GM04503 (cell line): ENCODE data around the gene COL26A1.
"Not testable (repeated sequence)": the region's sequence is repeated elsewhere in the genome, so short reads cannot be mapped to it uniquely, and the experiment has no call there.

Experiments used
- DNase-seq: peaks from one replicate; pipeline ENCODE4 v3.0.0-alpha.2; 2012; ENCODE audit warnings: low read depth

COL26A1 gene

GRCh38 chr7:101402835-101403234 lies 40.2 kb downstream of the COL26A1 start:
- no peak for DNase-seq

DNA sequence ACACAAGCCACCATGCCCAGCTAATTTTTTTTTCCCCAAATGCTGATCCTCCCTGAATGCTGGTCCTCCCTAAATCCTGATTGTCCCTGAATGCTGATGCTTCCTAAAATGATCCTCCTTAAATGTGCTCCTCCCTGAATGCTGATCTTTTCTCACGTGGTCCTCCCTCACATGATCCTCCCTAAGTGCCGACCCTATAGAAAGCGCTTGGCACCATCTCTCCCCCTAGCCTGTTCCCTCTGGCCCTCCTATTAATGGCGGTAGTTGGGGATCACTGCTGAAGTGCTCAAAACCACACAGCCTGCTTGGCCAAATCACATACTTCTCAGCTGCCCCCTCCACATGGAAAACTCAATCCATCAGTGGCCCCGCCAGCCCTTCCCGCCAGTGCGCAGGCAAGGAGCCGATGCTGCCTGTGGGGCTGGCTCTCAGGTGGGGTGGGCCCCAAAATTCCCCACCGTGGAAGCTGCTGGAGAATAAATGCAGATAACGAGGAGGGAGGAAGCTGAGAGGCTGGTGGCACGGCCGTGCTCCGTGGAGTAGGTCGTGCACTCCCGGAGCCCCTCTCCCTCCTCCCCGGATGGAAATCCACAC lies 42.9 kb downstream of the COL26A1 start:
- DNase-seq: no peak

GRCh38 chr7:101410743-101411507 lies 48.2 kb downstream of the COL26A1 start:
- no peak for DNase-seq

DNA sequence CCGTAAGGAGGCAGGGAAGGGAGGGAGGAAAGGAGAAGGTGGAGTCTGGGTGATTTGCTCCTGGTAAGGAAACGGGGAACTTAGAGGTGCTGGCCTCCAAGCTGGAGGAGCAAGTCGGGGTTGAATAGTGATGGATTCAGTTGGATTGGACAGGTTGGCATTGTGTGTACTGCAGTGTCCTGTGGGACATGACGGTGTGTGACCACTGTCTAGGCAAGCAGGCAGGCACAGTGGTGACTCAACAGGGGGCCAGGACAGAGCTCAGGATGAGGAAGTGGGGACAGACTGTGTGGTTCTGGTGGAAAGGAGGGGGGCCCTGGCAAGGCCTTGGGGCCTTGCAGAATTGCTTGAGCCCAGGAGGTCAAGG lies 48.8 kb downstream of the COL26A1 start:
- DNase-seq: no peak

DNA sequence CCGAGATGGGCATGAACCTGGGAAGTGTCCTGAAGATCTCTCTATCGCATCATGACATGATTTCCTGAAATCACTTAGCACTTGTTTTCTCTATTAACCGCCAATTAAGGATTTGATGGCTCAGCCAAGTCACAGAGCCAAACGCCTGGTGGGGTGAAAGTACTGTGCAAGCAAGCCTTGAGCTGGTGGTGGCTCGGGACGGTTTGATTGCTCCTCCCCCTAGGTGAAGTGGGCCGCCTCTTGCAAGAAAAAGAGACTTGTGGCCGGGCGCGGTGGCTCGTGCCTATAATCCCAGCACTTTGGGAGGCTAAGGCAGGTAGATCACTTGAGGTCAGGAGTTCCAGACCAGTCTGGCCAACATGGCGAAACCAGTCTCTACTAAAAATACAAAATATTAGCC lies 50.3 kb downstream of the COL26A1 start:
- DNase-seq: no peak

- DNase-seq: no peak
Observed at GRCh38 chr7:101418694-101419093, 56.0 kb downstream of the COL26A1 start.

- no peak for DNase-seq
Observed at GRCh38 chr7:101419831-101420230, 57.2 kb downstream of the COL26A1 start.

DNA sequence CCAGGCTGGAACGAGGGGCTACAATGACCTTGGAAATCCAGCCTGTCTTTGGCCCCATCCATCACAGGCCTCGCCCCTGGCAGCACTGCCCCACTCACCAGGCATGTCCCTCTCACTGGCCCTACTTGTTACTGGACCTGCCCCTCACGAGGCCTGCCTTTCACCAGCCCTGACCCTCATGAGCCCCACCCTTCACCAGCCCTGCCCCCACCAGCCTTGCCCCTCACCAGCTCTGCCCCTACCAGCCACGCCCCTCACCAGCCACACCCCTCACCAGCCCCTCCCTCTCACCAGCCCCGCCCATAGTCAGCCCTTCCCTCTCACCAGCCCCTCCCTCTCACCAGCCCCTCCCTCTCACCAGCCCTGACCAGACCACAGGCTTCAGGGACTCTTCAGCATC lies 57.8 kb downstream of the COL26A1 start:
- DNase-seq: no peak

GRCh38 chr7:101422356-101423195 lies 59.9 kb downstream of the COL26A1 start:
- no peak for DNase-seq

GRCh38 chr7:101426303-101427011 lies 63.8 kb downstream of the COL26A1 start:
- DNase-seq: no peak

DNA sequence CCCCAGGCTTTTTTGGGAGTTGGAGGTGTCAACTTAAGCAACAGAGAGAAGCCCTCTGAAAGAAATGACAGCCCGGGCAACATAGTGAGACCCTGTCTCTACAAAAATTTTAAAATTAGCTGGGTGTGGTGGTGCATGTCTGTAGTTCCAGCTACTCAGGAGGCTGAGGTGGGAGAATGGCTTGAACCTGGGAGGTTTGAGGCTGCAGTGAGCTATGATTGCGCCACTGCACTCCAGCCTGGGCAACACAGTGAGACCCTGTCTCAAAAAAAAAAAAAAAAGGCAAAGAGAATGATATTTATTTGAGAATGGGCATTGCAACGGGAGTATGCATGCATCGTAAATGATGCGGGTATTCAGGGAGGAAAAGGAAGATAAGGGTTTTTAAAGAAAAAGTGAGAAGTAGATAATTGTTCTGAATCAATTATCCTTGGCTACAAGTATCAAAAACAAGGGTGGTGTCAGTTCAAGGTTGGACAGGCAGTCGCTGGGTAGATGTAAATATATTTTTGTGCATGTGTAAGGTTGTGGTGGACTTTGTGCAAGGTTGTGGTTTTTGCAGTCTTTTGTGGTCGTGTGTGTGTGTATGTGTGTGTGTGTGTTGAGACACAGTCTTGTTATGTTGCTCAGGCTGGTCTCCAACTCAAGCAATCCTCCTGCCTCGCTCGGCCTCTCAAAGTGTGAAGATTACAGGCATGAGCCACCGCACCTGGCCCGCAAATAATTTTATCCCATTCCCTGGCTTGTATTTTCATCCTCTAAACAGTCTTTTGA lies 65.6 kb downstream of the COL26A1 start:
- DNase-seq: no peak

- no peak for DNase-seq
Observed at GRCh38 chr7:101432316-101432715, 69.6 kb downstream of the COL26A1 start.

DNA sequence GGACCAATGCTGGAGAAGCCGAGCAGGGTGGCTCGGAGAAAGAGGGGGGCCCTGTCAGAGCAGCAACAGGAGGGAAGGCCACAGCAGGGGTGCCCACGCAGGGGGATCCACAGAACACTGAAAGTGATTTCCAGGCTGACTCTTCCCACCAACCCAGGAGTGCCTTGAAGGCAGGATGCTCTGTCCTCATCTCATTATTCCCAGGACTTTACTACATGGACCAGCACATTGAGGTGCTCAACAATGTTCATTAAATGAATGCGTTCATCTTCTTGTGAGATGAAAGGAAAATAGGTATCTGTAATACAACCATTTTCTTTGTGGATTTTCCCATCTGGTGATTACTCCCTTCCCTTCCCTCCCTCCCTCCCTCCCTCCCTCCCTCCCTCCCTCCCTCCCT lies 71.0 kb downstream of the COL26A1 start:
- no peak for DNase-seq

- not testable (repeated sequence) for DNase-seq
Observed at GRCh38 chr7:101434155-101434554, 71.5 kb downstream of the COL26A1 start.

GRCh38 chr7:101435461-101436220 lies 73.0 kb downstream of the COL26A1 start:
- DNase-seq: no peak

- DNase-seq: no peak
Observed at GRCh38 chr7:101436221-101436735, 73.6 kb downstream of the COL26A1 start.

DNA sequence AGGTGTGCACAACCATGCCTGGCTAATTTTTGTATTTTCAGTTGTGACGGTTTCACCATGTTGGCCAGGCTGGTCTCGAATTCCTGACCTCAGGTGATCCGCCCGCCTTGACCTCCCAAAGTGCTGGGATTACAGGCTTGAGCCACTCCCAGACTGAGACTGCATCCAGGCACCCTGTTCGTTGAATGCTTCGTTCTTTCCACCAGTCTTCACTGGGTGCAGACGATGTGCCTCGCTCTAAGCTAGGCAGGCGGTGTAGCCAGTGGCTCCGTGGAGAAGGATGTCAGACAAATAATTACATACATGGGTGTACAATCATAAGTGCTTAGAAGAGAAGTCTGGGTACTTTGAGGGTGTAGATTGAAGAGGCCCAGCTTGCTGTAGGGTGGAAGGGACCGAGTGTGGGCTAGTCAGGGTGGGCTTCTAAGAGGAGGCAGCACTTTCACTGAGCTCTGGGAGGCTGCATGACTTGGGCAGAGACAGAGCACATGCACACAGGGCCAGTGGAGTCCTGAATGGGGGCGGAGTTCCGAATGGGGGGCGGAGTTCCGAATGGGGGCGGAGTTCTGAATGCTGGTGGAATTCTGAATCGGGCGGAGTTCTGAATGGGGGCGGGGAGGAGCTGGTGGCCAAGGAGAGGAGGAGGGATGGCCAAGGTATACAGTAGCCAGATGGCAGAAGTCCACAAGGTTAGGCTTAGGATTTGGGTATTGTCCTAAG lies 74.3 kb downstream of the COL26A1 start:
- DNase-seq: no peak

DNA sequence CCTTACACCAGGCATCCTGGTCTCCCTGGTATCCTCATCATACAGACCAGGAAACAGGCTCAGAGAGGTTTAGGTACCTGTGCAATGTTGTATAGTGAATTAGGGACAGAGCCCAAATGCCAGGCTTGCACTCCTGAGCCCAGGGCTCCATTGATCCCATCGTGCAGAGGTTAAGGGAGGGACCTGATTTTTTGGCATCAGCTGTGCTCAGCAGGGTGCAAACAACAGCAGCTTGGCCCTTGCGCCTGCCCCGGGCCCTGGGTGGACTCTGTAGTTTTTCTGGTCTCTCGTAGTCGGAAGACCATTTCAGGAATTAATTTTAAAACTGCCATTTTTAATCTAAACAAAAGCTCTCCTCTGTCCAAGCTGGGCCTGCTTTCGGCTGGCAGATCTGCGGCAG lies 79.2 kb downstream of the COL26A1 start:
- no peak for DNase-seq

GRCh38 chr7:101442426-101443070 lies 79.9 kb downstream of the COL26A1 start:
- DNase-seq: no peak
